ENCODE results near the gene RALGPS1. TPM values are rescaled to one million over a fixed set of nuclear protein-coding genes. Genes with fewer than 3 reads are reported as not detected.

Gene RALGPS1
- total and polyA plus RNA-seq, 2 of the 8 experiments (the other 6 are each of a cell fraction or from before 2014, with no cell fraction given): 20.0 to 23.5 TPM

- Histone ChIP-seq H2BK20ac (ENCODE audit: low read length) (no peak overlapping the region), H3K23me2 (ENCODE audit: low read depth, low read length) (no peaks in the 10 kb centered on the region), H4K8ac (ENCODE audit: extremely low read depth, insufficient read depth, low read length) (no peak overlapping the region), H3K36me3 (ENCODE audit: control insufficient read depth in 2 of 4, insufficient read depth in 4 of 4, low read length in 3 of 4) (no peaks in the 10 kb centered on the region), H3K23ac (ENCODE audit: insufficient read length) (no peak overlapping the region), H2AK5ac (ENCODE audit: low read depth, low read length) (no peak overlapping the region), H3K4me3 (ENCODE audit: extremely low read depth in 1 of 4, insufficient read depth in 2 of 4, low read depth in 3 of 4, low read length in 4 of 4) (no peak overlapping the region), H3K9me3 (ENCODE audit: insufficient read depth in 2 of 2, low read depth in 1 of 2, low read length in 1 of 2) (no peaks in the 10 kb centered on the region), H3K79me2 (ENCODE audit: control insufficient read depth in 1 of 2, insufficient read depth in 2 of 2, low read length in 2 of 2) (no peaks in the 10 kb centered on the region), H3K27ac (ENCODE audit: low read depth, low read length) (no peak overlapping the region), H2BK5ac (ENCODE audit: low read depth, low read length) (no peak overlapping the region), H3K56ac (replicated peaks; ENCODE audit: insufficient read length, low read depth, low read length) (no peak overlapping the region), H3K4ac (replicated peaks; ENCODE audit: insufficient read length, low read depth, low read length) (no peak overlapping the region), H2BK12ac (ENCODE audit: low read depth, low read length) (no peak overlapping the region), H3K4me2 (ENCODE audit: insufficient read depth in 1 of 2, low read depth in 2 of 2, low read length in 2 of 2) (no peak overlapping the region), H4K20me1 (replicated peaks in 1 of 2; ENCODE audit: control insufficient read depth in 1 of 2, insufficient read depth in 2 of 2, low read length in 2 of 2) (no peaks in the 10 kb centered on the region), H2AFZ (ENCODE audit: low read length) (no peak overlapping the region), H2BK15ac (ENCODE audit: low read length) (no peak overlapping the region), H3K18ac (ENCODE audit: extremely low read depth, low read length) (no peak overlapping the region), H2BK120ac (replicated peaks; ENCODE audit: low read depth, low read length) (no peak overlapping the region), H3K79me1 (ENCODE audit: low read depth, low read length) (no peaks in the 10 kb centered on the region; the same call in 1 of the 2 replicates), H4K5ac (ENCODE audit: insufficient read length, low read depth, low read length) (no peak overlapping the region), H3K4me1 (replicated peaks in 1 of 4; ENCODE audit: control insufficient read depth in 3 of 4, insufficient read depth in 4 of 4, low read length in 3 of 4) (no peaks in the 10 kb centered on the region; a peak in 1 of 7 replicates), H3K27me3 (replicated peaks in 1 of 4; ENCODE audit: control insufficient read depth in 3 of 4, extremely low read depth in 1 of 4, insufficient read depth in 3 of 4, low read length in 3 of 4) (no peaks in the 10 kb centered on the region), H4K91ac (replicated peaks; ENCODE audit: insufficient read length, low read length) (no peak overlapping the region), H3K14ac (ENCODE audit: insufficient read length) (no peak overlapping the region), H3K9ac (replicated peaks in 1 of 4; ENCODE audit: extremely low read depth in 1 of 4, low read depth in 3 of 4, low read length in 3 of 4) (no peak overlapping the region)
- FAIRE-seq: no peak
- CTCF ChIA-PET (ENCODE audit: partially characterized antibody): interaction anchor here (1.1 kb wide), 1 partner anchor 122 kb away, joined by 3 read pairs; no protein-coding TSS in a partner anchor
- 82% methylated on average over 6 of the region's 6 CpGs; no CpG with 5 or more reads in 1 of the 2 experiments for WGBS, 2 experiments (ENCODE audit: extremely low coverage in 1 of 2, insufficient coverage in 1 of 2, insufficient read length in 1 of 2, insufficient replicate concordance in 2 of 2, low coverage in 1 of 2, low lambda C conversion rate in 2 of 2, missing lambda C conversion rate in 1 of 2)
- POLR2A ChIA-PET (ENCODE audit: partially characterized antibody): no interaction called here
- TF ChIP-seq RFX5 (IDR thresholded peaks at IDR 0.05; ENCODE audit: borderline replicate concordance, low read depth, low read length) (no peak), TCF12 (IDR thresholded peaks at IDR 0.05; ENCODE audit: low read depth, low read length) (no peak), SP1 (IDR thresholded peaks at IDR 0.05; ENCODE audit: low read depth, low read length) (no peak), HDAC2 (IDR thresholded peaks at IDR 0.05; ENCODE audit: borderline replicate concordance in 1 of 2, low read depth in 2 of 2, low read length in 2 of 2) (no peak), JUND (IDR thresholded peaks at IDR 0.05; ENCODE audit: low read length) (no peak), TBP (IDR thresholded peaks at IDR 0.05; ENCODE audit: low read depth, low read length) (no peak), SP2 (IDR thresholded peaks at IDR 0.05; ENCODE audit: low read length) (no peak), SIRT6 (IDR thresholded peaks at IDR 0.05; ENCODE audit: low read length) (no peak), SP4 (IDR thresholded peaks at IDR 0.05; ENCODE audit: low read length) (no peak)
- TF ChIP-seq, protein P1, sequence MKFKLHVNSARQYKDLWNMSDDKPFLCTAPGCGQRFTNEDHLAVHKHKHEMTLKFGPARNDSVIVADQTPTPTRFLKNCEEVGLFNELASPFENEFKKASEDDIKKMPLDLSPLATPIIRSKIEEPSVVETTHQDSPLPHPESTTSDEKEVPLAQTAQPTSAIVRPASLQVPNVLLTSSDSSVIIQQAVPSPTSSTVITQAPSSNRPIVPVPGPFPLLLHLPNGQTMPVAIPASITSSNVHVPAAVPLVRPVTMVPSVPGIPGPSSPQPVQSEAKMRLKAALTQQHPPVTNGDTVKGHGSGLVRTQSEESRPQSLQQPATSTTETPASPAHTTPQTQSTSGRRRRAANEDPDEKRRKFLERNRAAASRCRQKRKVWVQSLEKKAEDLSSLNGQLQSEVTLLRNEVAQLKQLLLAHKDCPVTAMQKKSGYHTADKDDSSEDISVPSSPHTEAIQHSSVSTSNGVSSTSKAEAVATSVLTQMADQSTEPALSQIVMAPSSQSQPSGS (IDR thresholded peaks at IDR 0.05; ENCODE audit: low read length): no peak
- TF ChIP-seq, protein P2, sequence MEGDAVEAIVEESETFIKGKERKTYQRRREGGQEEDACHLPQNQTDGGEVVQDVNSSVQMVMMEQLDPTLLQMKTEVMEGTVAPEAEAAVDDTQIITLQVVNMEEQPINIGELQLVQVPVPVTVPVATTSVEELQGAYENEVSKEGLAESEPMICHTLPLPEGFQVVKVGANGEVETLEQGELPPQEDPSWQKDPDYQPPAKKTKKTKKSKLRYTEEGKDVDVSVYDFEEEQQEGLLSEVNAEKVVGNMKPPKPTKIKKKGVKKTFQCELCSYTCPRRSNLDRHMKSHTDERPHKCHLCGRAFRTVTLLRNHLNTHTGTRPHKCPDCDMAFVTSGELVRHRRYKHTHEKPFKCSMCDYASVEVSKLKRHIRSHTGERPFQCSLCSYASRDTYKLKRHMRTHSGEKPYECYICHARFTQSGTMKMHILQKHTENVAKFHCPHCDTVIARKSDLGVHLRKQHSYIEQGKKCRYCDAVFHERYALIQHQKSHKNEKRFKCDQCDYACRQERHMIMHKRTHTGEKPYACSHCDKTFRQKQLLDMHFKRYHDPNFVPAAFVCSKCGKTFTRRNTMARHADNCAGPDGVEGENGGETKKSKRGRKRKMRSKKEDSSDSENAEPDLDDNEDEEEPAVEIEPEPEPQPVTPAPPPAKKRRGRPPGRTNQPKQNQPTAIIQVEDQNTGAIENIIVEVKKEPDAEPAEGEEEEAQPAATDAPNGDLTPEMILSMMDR (IDR thresholded peaks at IDR 0.05; ENCODE audit: control extremely low read depth in 1 of 3, insufficient read depth in 1 of 3, low read depth in 1 of 3, low read length in 3 of 3): no peak
- no peak for DNase-seq (ENCODE audit: low read depth in 1 of 2, low spot score in 2 of 2)
Measured at GRCh38 chr9:127177231-127177630, 262.6 kb downstream of the RALGPS1 start.

Data from H1 (cell line).